Naive B cell (primary cell): ENCODE results near the gene ZNF791. TPM values are rescaled to one million over a fixed set of nuclear protein-coding genes. Genes with fewer than 3 reads are reported as not detected.
"Not testable (repeated sequence)": the region's sequence is repeated elsewhere in the genome, so short reads cannot be mapped to it uniquely, and the experiment has no call there.

Experiments
- ATAC-seq, 2 donors: fragments of 150-1000 bp; cut with Tn5 transposase; 2 replicates each; pipeline ENCODE4 v1.10.0; 2021; ENCODE audit warnings: low read depth in 2 of 2, mild to moderate bottlenecking in 2 of 2, moderate library complexity in 2 of 2
- DNase-seq: peaks from one replicate; pipeline ENCODE4 v3.0.0; 2022
- H3K27ac Mint-ChIP-seq, 6 donors: one replicate each; pipeline ENCODE4 v1.8.0; 2020 to 2022; ENCODE audit warnings: mild to moderate bottlenecking in 6 of 6, mixed read lengths in 6 of 6, moderate library complexity in 5 of 6, inconsistent platforms in 2 of 6
- H3K27me3 Mint-ChIP-seq, 3 donors: one replicate each; pipeline ENCODE4 v1.8.0; 2021 to 2022; ENCODE audit warnings: mixed read lengths in 3 of 3, mild to moderate bottlenecking in 1 of 3
- H3K36me3 Mint-ChIP-seq, 2 donors: one replicate each; pipeline ENCODE4 v1.8.0; 2020 to 2022; ENCODE audit warnings: mixed read lengths in 2 of 2, inconsistent platforms in 1 of 2, mild to moderate bottlenecking in 1 of 2
- H3K4me1 Mint-ChIP-seq, 3 donors: one replicate each; pipeline ENCODE4 v1.8.0; 2020 to 2022; ENCODE audit warnings: mixed read lengths in 3 of 3, inconsistent platforms in 1 of 3, mild to moderate bottlenecking in 1 of 3, moderate library complexity in 1 of 3
- H3K4me3 Mint-ChIP-seq, 8 donors: one replicate each; pipeline ENCODE4 v1.8.0; 2020 to 2022; ENCODE audit warnings: mild to moderate bottlenecking in 8 of 8, mixed read lengths in 8 of 8, moderate library complexity in 8 of 8, inconsistent platforms in 2 of 8
- H3K9me3 Mint-ChIP-seq, 7 donors: one replicate each; pipeline ENCODE4 v1.8.0; 2020 to 2022; ENCODE audit warnings: mixed read lengths in 7 of 7, mild to moderate bottlenecking in 5 of 7, inconsistent platforms in 2 of 7, moderate library complexity in 1 of 7
- polyA plus RNA-seq, 6 donors: library from polyadenylated mRNA; unstranded; fragments of 300-500 nt; fragmentation: Illumina TruSeq; gene quantifications; one replicate each; pipeline ENCODE4 v1.2.3, GENCODE V29; 2021; ENCODE audit warnings: low read depth in 6 of 6

The ZNF791 gene
- polyA plus RNA-seq, 6 donors from 2014 or later: 22.8 to 44.1 (median 28.2) TPM

DNA sequence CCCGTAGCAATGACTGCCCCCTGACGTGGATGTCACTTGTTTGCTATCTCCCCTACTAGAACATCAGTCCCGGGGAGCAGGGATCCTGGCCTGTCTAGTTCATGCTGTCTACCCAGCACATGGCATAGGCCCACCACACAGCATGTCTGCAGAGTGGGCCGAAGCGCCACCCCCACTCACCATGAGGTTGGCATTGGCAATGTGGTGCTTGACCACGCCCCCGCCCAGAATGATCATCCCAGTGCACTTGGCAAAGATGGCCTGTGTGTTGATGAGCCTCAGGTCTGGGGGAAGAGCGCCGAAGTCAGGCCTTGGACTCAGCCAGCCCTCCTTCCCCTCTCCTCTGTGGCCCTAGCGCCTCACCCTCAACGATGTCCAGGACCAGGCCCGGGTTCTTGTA is 66.2 kb downstream of the ZNF791 start:
- peak overlapping the region in 5 of 6 donors; percentile 9 to 70 (median 32) for H3K27ac Mint-ChIP-seq
- H3K36me3 Mint-ChIP-seq: peaks cover 0 to 16% of the 10 kb centered on the region in 2 donors
- H3K27me3 Mint-ChIP-seq: no peaks in the 10 kb centered on the region
- ATAC-seq (no peak), DNase-seq (no peak)
- H3K4me3 Mint-ChIP-seq: peak overlapping the region in 2 of 8 donors; percentile 47 to 67
- H3K9me3 Mint-ChIP-seq: no peaks in the 10 kb centered on the region
- H3K4me1 Mint-ChIP-seq: peaks cover 37 to 50% (median 39%) of the 10 kb centered on the region in 3 donors

DNA sequence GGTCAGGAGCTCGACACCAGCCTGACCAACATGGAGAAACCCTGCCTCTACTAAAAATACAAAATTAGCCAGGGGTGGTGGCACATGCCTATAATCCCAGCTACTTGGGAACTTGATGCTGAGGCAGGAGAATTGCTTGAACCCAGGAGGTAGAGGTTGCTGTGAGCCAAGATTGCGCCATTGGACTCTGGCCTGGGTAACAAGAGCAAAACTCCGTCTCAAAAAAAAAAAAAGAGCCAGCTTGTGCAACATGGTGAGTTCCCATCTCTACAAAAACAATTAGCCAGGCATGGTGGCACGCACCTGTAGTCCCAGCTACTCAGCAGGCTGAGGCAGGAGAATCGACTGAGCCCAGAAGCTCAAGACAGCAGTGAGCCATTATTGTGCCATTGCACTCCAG is 67.3 kb downstream of the ZNF791 start:
- not testable (repeated sequence) for H3K27ac Mint-ChIP-seq, ATAC-seq, H3K9me3 Mint-ChIP-seq, DNase-seq, H3K27me3 Mint-ChIP-seq
- Mint-ChIP-seq H3K4me1 (peaks cover 32 to 45% (median 35%) of the 10 kb centered on the region in 3 donors), H3K4me3 (peak overlapping the region in 1 of 8 donors; percentile 63), H3K36me3 (peaks cover 0 to 16% of the 10 kb centered on the region in 2 donors)

DNA sequence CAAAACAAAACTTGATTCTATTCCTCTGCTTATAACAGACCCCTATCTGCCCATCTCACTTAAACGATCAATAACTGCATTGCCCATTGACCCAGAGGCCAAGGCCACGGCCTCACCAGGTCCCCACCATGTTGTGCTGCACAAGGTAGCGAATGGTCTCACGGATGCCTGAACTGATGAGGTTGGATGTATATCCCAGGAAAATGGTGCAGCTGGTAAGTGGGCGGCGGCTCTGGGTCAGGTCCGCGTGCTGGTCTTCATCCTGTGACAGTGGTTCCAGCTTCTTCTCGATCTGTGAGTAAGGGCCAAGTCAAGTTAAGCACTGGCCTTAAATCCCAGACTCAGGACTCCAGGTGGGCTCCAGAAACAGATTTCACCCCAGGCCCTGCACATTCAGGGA is 69.3 kb downstream of the ZNF791 start:
- Mint-ChIP-seq H3K36me3 (peaks cover 0 to 7% of the 10 kb centered on the region in 2 donors), H3K4me3 (peak overlapping the region; percentile 12 to 99 (median 58)), H3K4me1 (peaks cover 32% of the 10 kb centered on the region in 3 donors), H3K27ac (peak overlapping the region in 1 of 6 donors; percentile 57), H3K27me3 (no peaks in the 10 kb centered on the region), H3K9me3 (no peaks in the 10 kb centered on the region)
- DNase-seq: no peak
- ATAC-seq: no peak

DNA sequence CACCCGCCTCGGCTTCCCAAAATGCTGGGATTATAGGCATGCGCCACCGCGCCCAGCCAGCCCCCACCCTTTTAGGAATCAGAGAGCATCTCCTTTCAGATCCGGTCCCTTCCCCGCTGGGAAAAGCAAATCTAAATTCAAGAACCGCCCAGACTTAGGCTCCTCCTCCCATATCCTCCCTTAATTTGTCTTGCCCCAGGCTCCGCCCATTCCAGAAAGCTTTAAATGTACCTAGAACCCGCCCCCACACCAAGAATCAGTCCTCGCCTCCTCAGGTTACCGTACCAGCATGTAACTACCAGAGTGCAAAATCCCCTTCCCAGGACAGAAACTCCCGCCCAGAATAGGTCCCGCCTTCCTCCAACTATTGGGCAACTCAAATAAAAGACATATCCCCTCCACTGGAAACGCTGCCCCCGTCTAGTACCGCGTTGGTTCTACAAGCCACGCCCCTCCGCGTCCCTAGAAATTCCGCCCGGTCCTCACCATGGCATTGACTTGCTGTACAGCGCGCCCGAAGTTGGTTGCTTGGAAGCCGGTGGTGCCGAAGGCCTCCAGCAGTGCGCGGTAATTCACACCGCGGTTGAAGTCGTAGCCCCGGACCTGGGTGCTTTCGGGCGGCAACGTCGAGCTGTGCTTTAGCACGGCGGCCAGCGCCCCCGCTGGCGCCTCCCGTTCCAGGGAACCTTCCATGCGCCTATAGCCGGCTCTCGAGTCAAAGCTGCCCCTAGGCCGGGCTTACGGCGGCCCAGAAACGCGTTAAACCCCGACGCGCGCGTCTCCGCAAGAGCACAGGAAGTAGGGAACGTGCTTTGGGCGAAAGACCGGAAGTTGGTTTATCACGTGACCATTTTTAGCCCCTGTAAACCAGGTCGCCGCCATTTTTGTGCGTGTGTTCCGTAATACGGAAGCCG is 70.6 kb downstream of the ZNF791 start, which contains the start of gene DHPS:
DHPS (minus strand) TSS at position 807 of the 914 bp plus-strand sequence; CDS start at position 693, 114 bp downstream.
- H3K4me1 Mint-ChIP-seq: peaks cover 29% of the 10 kb centered on the region in 3 donors
- H3K36me3 Mint-ChIP-seq: peaks cover 0 to 7% of the 10 kb centered on the region in 2 donors
- no peaks in the 10 kb centered on the region for H3K27me3 Mint-ChIP-seq
- peak; percentile 90 for DNase-seq
- H3K9me3 Mint-ChIP-seq: no peaks in the 10 kb centered on the region
- peak; percentile 79 to 80 for ATAC-seq
- peak within 1 kb of the TSS; percentile 85 to 99 (median 97) for H3K27ac Mint-ChIP-seq
- peak within 1 kb of the TSS; percentile 92 to 99 (median 95) for H3K4me3 Mint-ChIP-seq

Other genes with a start within 250 kb of the ZNF791 start
- 1 to 10 TPM in 5 of 6 donors, not detected in 1; 1.7 to 2.5 (median 2.1) TPM for gene ZNF442, start 245.2 kb upstream of the ZNF791 start, polyA plus RNA-seq
- gene ZNF799, start 209.6 kb upstream of the ZNF791 start, polyA plus RNA-seq: 1 to 10 TPM; 2.0 to 9.5 (median 5.9) TPM
- 1 to 10 TPM; 1.4 to 4.3 (median 3.1) TPM for gene ZNF443, start 169.9 kb upstream of the ZNF791 start, polyA plus RNA-seq
- 1 to 10 TPM in 5 of 6 donors, not detected in 1; 1.4 to 2.8 (median 2.3) TPM for gene ZNF709, start 126.1 kb upstream of the ZNF791 start, polyA plus RNA-seq
- gene ZNF564, start 59.4 kb upstream of the ZNF791 start, polyA plus RNA-seq: 10 to 100 TPM; 14.8 to 22.7 (median 18.7) TPM
- 10 to 100 TPM in 4 of 6 donors, 1 to 10 TPM in 1, not detected in 1; 9.7 to 13.1 (median 12.2) TPM for gene ZNF490, start 107 bp upstream of the ZNF791 start, polyA plus RNA-seq
- gene MAN2B1, start 55.8 kb downstream of the ZNF791 start, polyA plus RNA-seq: 10 to 100 TPM; 64.1 to 97.0 (median 76.9) TPM
- 10 to 100 TPM; 12.6 to 34.5 (median 17.5) TPM for gene WDR83, start 55.9 kb downstream of the ZNF791 start, polyA plus RNA-seq
- 100 to 1,000 TPM in 2 of 6 donors, 10 to 100 TPM in 4; 83.5 to 132 (median 85.5) TPM for gene DHPS, start 71.0 kb downstream of the ZNF791 start, polyA plus RNA-seq
- gene GNG14, start 77.1 kb downstream of the ZNF791 start, polyA plus RNA-seq: not detected
- gene FBXW9, start 85.7 kb downstream of the ZNF791 start, polyA plus RNA-seq: 1 to 10 TPM; 2.0 to 5.8 (median 4.9) TPM
- 1 to 10 TPM in 5 of 6 donors, not detected in 1; 1.7 to 3.5 (median 2.7) TPM for gene TNPO2, start 113.0 kb downstream of the ZNF791 start, polyA plus RNA-seq
- 100 to 1,000 TPM; 207 to 269 (median 230) TPM for gene TRIR, start 123.8 kb downstream of the ZNF791 start, polyA plus RNA-seq
- 100 to 1,000 TPM in 1 of 6 donors, 10 to 100 TPM in 5; 46.3 to 105 (median 53.5) TPM for gene GET3, start 126.6 kb downstream of the ZNF791 start, polyA plus RNA-seq
- under 1 TPM in 1 of 6 donors, not detected in 5; 0.23 TPM for gene BEST2, start 140.9 kb downstream of the ZNF791 start, polyA plus RNA-seq
- gene HOOK2, start 164.6 kb downstream of the ZNF791 start, polyA plus RNA-seq: 1 to 10 TPM; 1.1 to 7.1 (median 3.3) TPM
- 1,000 to 10,000 TPM in 5 of 6 donors, 100 to 1,000 TPM in 1; 777 to 2,686 (median 1,649) TPM for gene JUNB, start 180.6 kb downstream of the ZNF791 start, polyA plus RNA-seq
- gene PRDX2, start 190.9 kb downstream of the ZNF791 start, polyA plus RNA-seq: 100 to 1,000 TPM in 5 of 6 donors, 10 to 100 TPM in 1; 96.8 to 203 (median 126) TPM
- 1 to 10 TPM in 5 of 6 donors, not detected in 1; 2.0 to 6.6 (median 5.2) TPM for gene THSD8, start 191.1 kb downstream of the ZNF791 start, polyA plus RNA-seq
- gene RNASEH2A, start 195.7 kb downstream of the ZNF791 start, polyA plus RNA-seq: 10 to 100 TPM; 19.7 to 30.9 (median 25.1) TPM
- not detected for gene RTBDN, start 223.7 kb downstream of the ZNF791 start, polyA plus RNA-seq
- 1 to 10 TPM in 3 of 6 donors, under 1 TPM in 2, not detected in 1; 0.10 to 2.5 (median 1.0) TPM for gene MAST1, start 227.6 kb downstream of the ZNF791 start, polyA plus RNA-seq